H1 (cell line): Measurements from ENCODE around the gene GRK5. TPM values are rescaled to one million over a fixed set of nuclear protein-coding genes. Genes with fewer than 3 reads are reported as not detected.

Experiments used
- CTCF ChIA-PET: fragments of 300-600 bp; sonication (Branson Sonifier 250); formaldehyde crosslinking; loops from one replicate; lab custom pipeline; 2021; ENCODE audit not compliant: partially characterized antibody; lab: Charles Lee
- POLR2A ChIA-PET: fragments of 300-600 bp; sonication (Branson Sonifier 250); formaldehyde crosslinking; loops from one replicate; lab custom pipeline; 2021; ENCODE audit warnings: inconsistent platforms; ENCODE audit not compliant: partially characterized antibody; lab: Charles Lee
- DNase-seq, 2 experiments: peaks; one replicate each; pipeline versions ENCODE4 v3.0.0 to v3.0.0-alpha.2; 2010 to 2022; ENCODE audit warnings: low spot score in 2 of 2, low read depth in 1 of 2, mixed read lengths in 1 of 2
- FAIRE-seq: peaks from 2 replicates; lab custom pipeline; 2011; peaks lifted over from hg19 to GRCh38; lab: Jason Lieb, UNC
- H2AFZ ChIP-seq: 2 replicates; pipeline ENCODE4 v1.8.1; 2012; ENCODE audit warnings: low read length, inconsistent platforms
- H2AK5ac ChIP-seq: 2 replicates; pipeline ENCODE4 v1.6.1; 2013; ENCODE audit warnings: low read depth, low read length
- H2BK120ac ChIP-seq: replicated peaks from 2 replicates; pipeline ENCODE3; 2013; ENCODE audit warnings: low read depth, low read length, inconsistent platforms
- H2BK12ac ChIP-seq: 2 replicates; pipeline ENCODE4 v1.6.1; 2013; ENCODE audit warnings: low read depth, low read length
- H2BK15ac ChIP-seq: 2 replicates; pipeline ENCODE4 v1.6.1; 2013; ENCODE audit warnings: low read length
- H2BK20ac ChIP-seq: 2 replicates; pipeline ENCODE4 v1.6.1; 2013; ENCODE audit warnings: low read length
- H2BK5ac ChIP-seq: 2 replicates; pipeline ENCODE4 v1.6.1; 2013; ENCODE audit warnings: low read depth, low read length
- H3K14ac ChIP-seq: 2 replicates; pipeline ENCODE4 v1.6.1; 2013; ENCODE audit warnings: inconsistent platforms; ENCODE audit not compliant: insufficient read length
- H3K18ac ChIP-seq: 2 replicates; pipeline ENCODE4 v1.6.1; 2013; ENCODE audit warnings: low read length; ENCODE audit errors: extremely low read depth
- H3K23ac ChIP-seq: 2 replicates; pipeline ENCODE4 v1.6.1; 2013; ENCODE audit warnings: inconsistent platforms; ENCODE audit not compliant: insufficient read length
- H3K23me2 ChIP-seq: 2 replicates; pipeline ENCODE4 v1.6.1; 2013; ENCODE audit warnings: low read depth, low read length
- H3K27ac ChIP-seq: 2 replicates; pipeline ENCODE4 v1.6.1; 2011; ENCODE audit warnings: low read depth, low read length, inconsistent platforms
- H3K27me3 ChIP-seq, 4 experiments: replicated peaks in 1 of 4; 1 replicate in 1 of 4; 2 replicates in 3 of 4; pipeline versions ENCODE4 v1.6.1 to v1.8.1; 2011 to 2013; ENCODE audit warnings: low read length in 3 of 4, mild to moderate bottlenecking in 3 of 4, inconsistent platforms in 2 of 4, mixed read lengths in 2 of 4, moderate library complexity in 1 of 4; ENCODE audit not compliant: control insufficient read depth in 3 of 4, insufficient read depth in 3 of 4; ENCODE audit errors: extremely low read depth in 1 of 4
- H3K36me3 ChIP-seq, 4 experiments: 2 replicates each; pipeline versions ENCODE4 v1.6.1 to v1.8.1; 2011 to 2013; ENCODE audit warnings: mild to moderate bottlenecking in 4 of 4, low read length in 3 of 4, moderate library complexity in 2 of 4, control low read depth in 1 of 4, inconsistent platforms in 1 of 4; ENCODE audit not compliant: insufficient read depth in 4 of 4, control insufficient read depth in 2 of 4
- H3K4ac ChIP-seq: replicated peaks from 2 replicates; pipeline ENCODE3; 2013; ENCODE audit warnings: low read length, low read depth, mixed read lengths, inconsistent platforms; ENCODE audit not compliant: insufficient read length
- H3K4me1 ChIP-seq, 4 experiments: replicated peaks in 1 of 4; 1 replicate in 1 of 4; 2 replicates in 3 of 4; pipeline versions ENCODE4 v1.6.1 to v1.8.1; 2011 to 2013; ENCODE audit warnings: low read length in 3 of 4, inconsistent platforms in 2 of 4, mixed read lengths in 1 of 4; ENCODE audit not compliant: insufficient read depth in 4 of 4, control insufficient read depth in 3 of 4
- H3K4me2 ChIP-seq, 2 experiments: 2 replicates each; pipeline versions ENCODE4 v1.6.1 to v1.8.1; 2011 to 2013; ENCODE audit warnings: low read depth in 2 of 2, low read length in 2 of 2, control low read depth in 1 of 2, inconsistent platforms in 1 of 2, mild to moderate bottlenecking in 1 of 2; ENCODE audit not compliant: insufficient read depth in 1 of 2
- H3K4me3 ChIP-seq, 4 experiments: fragments of 200-600, 300-600 bp in 1 of 4; sonication (generic), shearing (Covaris generic), sonication (Bioruptor Twin) in 1 of 4; 2 replicates each; pipeline versions ENCODE4 v1.5.1 to v1.8.1; 2011 to 2016; ENCODE audit warnings: low read length in 4 of 4, low read depth in 3 of 4, control low read depth in 2 of 4, inconsistent platforms in 2 of 4, mild to moderate bottlenecking in 2 of 4, mixed read lengths in 1 of 4, moderate library complexity in 1 of 4; ENCODE audit not compliant: insufficient read depth in 2 of 4; ENCODE audit errors: extremely low read depth in 1 of 4
- H3K56ac ChIP-seq: replicated peaks from 2 replicates; pipeline ENCODE3; 2013; ENCODE audit warnings: low read depth, mild to moderate bottlenecking, mixed read lengths, low read length, inconsistent platforms; ENCODE audit not compliant: insufficient read length
- H3K79me1 ChIP-seq: 2 replicates; pipeline ENCODE4 v1.6.1; 2013; ENCODE audit warnings: low read depth, low read length, control low read depth
- H3K79me2 ChIP-seq, 2 experiments: 2 replicates each; pipeline versions ENCODE4 v1.6.1 to v1.8.1; 2012 to 2013; ENCODE audit warnings: low read length in 2 of 2, mild to moderate bottlenecking in 2 of 2, inconsistent platforms in 1 of 2; ENCODE audit not compliant: insufficient read depth in 2 of 2, control insufficient read depth in 1 of 2
- H3K9ac ChIP-seq, 4 experiments: replicated peaks in 1 of 4; 1 replicate in 1 of 4; 2 replicates in 3 of 4; pipeline versions ENCODE4 v1.6.1 to v1.8.1; 2011 to 2013; ENCODE audit warnings: low read depth in 3 of 4, low read length in 3 of 4, control low read depth in 2 of 4, mild to moderate bottlenecking in 2 of 4, moderate library complexity in 2 of 4, inconsistent platforms in 1 of 4; ENCODE audit errors: extremely low read depth in 1 of 4
- H3K9me3 ChIP-seq, 2 experiments: 2 replicates each; pipeline versions ENCODE4 v1.6.1 to v1.8.1; 2012 to 2013; ENCODE audit warnings: mild to moderate bottlenecking in 2 of 2, moderate library complexity in 2 of 2, control low read depth in 1 of 2, inconsistent platforms in 1 of 2, low read depth in 1 of 2, low read length in 1 of 2, mixed read lengths in 1 of 2; ENCODE audit not compliant: insufficient read depth in 2 of 2
- H4K20me1 ChIP-seq, 2 experiments: replicated peaks in 1 of 2; 2 replicates each; pipeline versions ENCODE3 to v1.8.1; 2011 to 2013; ENCODE audit warnings: inconsistent platforms in 2 of 2, low read length in 2 of 2, mild to moderate bottlenecking in 1 of 2; ENCODE audit not compliant: insufficient read depth in 2 of 2, control insufficient read depth in 1 of 2
- H4K5ac ChIP-seq: 2 replicates; pipeline ENCODE4 v1.6.1; 2013; ENCODE audit warnings: low read length, low read depth, mixed read lengths, inconsistent platforms; ENCODE audit not compliant: insufficient read length
- H4K8ac ChIP-seq: 2 replicates; pipeline ENCODE4 v1.8.0; 2013; ENCODE audit warnings: mild to moderate bottlenecking, moderate library complexity, low read length, inconsistent platforms; ENCODE audit not compliant: insufficient read depth; ENCODE audit errors: extremely low read depth
- H4K91ac ChIP-seq: replicated peaks from 2 replicates; pipeline ENCODE3; 2013; ENCODE audit warnings: low read length, mixed read lengths, inconsistent platforms; ENCODE audit not compliant: insufficient read length
- ASH2L ChIP-seq: fragments of 200-600, 300-600 bp; sonication (generic); IDR thresholded peaks from one replicate; pipeline ENCODE4 v1.7.1; 2017; ENCODE audit warnings: low read length
- EZH2 ChIP-seq: fragments of 200-600 bp; sonication (generic); IDR thresholded peaks from 2 replicates; pipeline ENCODE4 v1.7.1; 2012; ENCODE audit warnings: low read depth, mild to moderate bottlenecking, moderate library complexity, low read length, inconsistent platforms; ENCODE audit not compliant: severe bottlenecking
- KDM5A ChIP-seq: fragments of 200-600 bp; IDR thresholded peaks from 2 replicates; pipeline ENCODE4 v1.7.1; 2012; ENCODE audit warnings: mild to moderate bottlenecking, low read length, inconsistent platforms, mixed read lengths
- PHF8 ChIP-seq: fragments of 200-600 bp; sonication (generic); conservative IDR thresholded peaks from 2 replicates; pipeline ENCODE4 v1.7.1; 2012; ENCODE audit warnings: low read depth, mild to moderate bottlenecking, inconsistent platforms, low read length, moderate library complexity
- POLR2A ChIP-seq, 2 experiments: IDR thresholded peaks; 1 replicate in 1 of 2; 2 replicates in 1 of 2; pipeline ENCODE4 v1.6.1; 2011; ENCODE audit warnings: low read depth in 2 of 2, low read length in 2 of 2, mild to moderate bottlenecking in 2 of 2; ENCODE audit errors: control extremely low read depth in 1 of 2
- RBBP5 ChIP-seq: IDR thresholded peaks from 2 replicates; pipeline ENCODE4 v1.7.1; 2012; ENCODE audit warnings: low read depth, mild to moderate bottlenecking, inconsistent platforms, low read length, moderate library complexity, borderline replicate concordance
- SAP30 ChIP-seq: fragments of 300-600 bp; sonication (generic); IDR thresholded peaks from 2 replicates; pipeline ENCODE4 v1.7.1; 2012; ENCODE audit warnings: low read length, moderate library complexity, mild to moderate bottlenecking, inconsistent platforms; ENCODE audit not compliant: insufficient read depth, insufficient replicate concordance
- TAF7 ChIP-seq: optimal IDR thresholded peaks from 2 replicates; pipeline ENCODE3; 2011; ENCODE audit warnings: low read depth, mild to moderate bottlenecking, inconsistent platforms, low read length, moderate library complexity, borderline replicate concordance
- YY1 ChIP-seq: IDR thresholded peaks from 2 replicates; pipeline ENCODE4 v1.6.1; 2011; ENCODE audit warnings: low read depth, mild to moderate bottlenecking, low read length
- WGBS, 2 experiments: shearing (Covaris generic) in 1 of 2; methylation state at CpG; one replicate each; pipeline versions ENCODE4 v1.1.6 to v1.1.7; 2013 to 2015; ENCODE audit warnings: low lambda C conversion rate in 2 of 2, mixed read lengths in 2 of 2, inconsistent platforms in 1 of 2, low coverage in 1 of 2, missing lambda C conversion rate in 1 of 2; ENCODE audit not compliant: insufficient replicate concordance in 2 of 2, insufficient coverage in 1 of 2, insufficient read length in 1 of 2; ENCODE audit errors: extremely low coverage in 1 of 2, missing lambda C conversion rate in 1 of 2; 5-methylcytosine and 5-hydroxymethylcytosine counted together
- polyA plus RNA-seq, 7 experiments: library from polyadenylated mRNA; depleted of rRNA in 3 of 7; stranded (reverse) in 5 of 7; unstranded in 2 of 7; fragments of >200 nt in 5 of 7; fragments of 200-250 nt in 2 of 7; gene quantifications; 1 replicate in 5 of 7; 2 replicates in 1 of 7; 4 replicates in 1 of 7; pipeline versions ENCODE4 v1.2.1 to v1.2.3, GENCODE V29; 2011 to 2013; ENCODE audit warnings: missing spikeins in 2 of 7, mixed read lengths in 2 of 7
- total RNA-seq: library from RNA; stranded (reverse); fragmentation: NEBNext Ultra II Directional; extraction: Animal tissue kit (Norgen Biotek cat#: 25700); gene quantifications from 2 replicates; pipeline ENCODE4 v1.2.1, GENCODE V29; 2021
- TF ChIP-seq, protein P1 (sequence below): IDR thresholded peaks from 2 replicates; pipeline ENCODE4 v1.6.1; 2012; ENCODE audit warnings: inconsistent platforms

Gene GRK5
- total and polyA plus RNA-seq, 2 of the 8 experiments (the other 6 are each of a cell fraction or from before 2014, with no cell fraction given), result 0.54 to 2.5 TPM

DNA sequence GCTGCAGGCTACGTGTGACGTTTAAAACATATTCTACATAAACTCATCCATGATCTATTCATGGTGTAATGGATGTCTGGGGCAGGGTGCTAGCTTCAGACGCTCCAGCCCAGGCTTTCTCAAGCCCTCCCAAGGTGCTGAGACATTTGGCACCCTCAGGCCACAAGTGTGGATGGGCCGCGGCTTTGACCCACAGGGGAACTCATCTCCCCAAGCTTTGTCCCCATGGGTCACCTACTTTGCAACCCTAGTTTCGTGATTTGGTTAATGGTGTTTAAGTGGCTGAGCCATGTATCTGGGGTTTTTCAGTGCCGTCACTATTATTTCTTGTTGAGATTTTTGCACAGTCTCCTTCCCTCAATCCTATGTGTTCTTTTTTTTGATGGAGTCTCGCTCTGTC lies 66.0 kb downstream of the GRK5 start:
- WGBS, 2 experiments, result 85% methylated on average over 8 of the region's 8 CpGs; no CpG with 5 or more reads in 1 of the 2 experiments
- FAIRE-seq, result no peak

More for the DNA sequence above, 66.0 kb downstream of the GRK5 start:
- Histone ChIP-seq H3K14ac (no peak overlapping the region), H4K8ac (no peak overlapping the region), H3K4ac (no peak overlapping the region), H2BK12ac (no peak overlapping the region), H3K27me3 (no peaks in the 10 kb centered on the region), H3K36me3 (no peaks in the 10 kb centered on the region), H3K79me1 (no peaks in the 10 kb centered on the region), H2AFZ (no peak overlapping the region), H3K18ac (no peak overlapping the region), H3K79me2 (no peaks in the 10 kb centered on the region), H3K27ac (no peak overlapping the region), H2AK5ac (no peak overlapping the region), H3K23me2 (no peaks in the 10 kb centered on the region), H4K20me1 (no peaks in the 10 kb centered on the region), H4K91ac (no peak overlapping the region), H4K5ac (no peak overlapping the region), H3K56ac (no peak overlapping the region), H2BK20ac (no peak overlapping the region), H2BK5ac (no peak overlapping the region), H3K9ac (no peak overlapping the region), H3K23ac (no peak overlapping the region), H3K4me1 (no peaks in the 10 kb centered on the region), H3K4me3 (no peak overlapping the region), H2BK15ac (no peak overlapping the region), H2BK120ac (no peak overlapping the region), H3K4me2 (no peak overlapping the region), H3K9me3 (no peaks in the 10 kb centered on the region)
- POLR2A ChIA-PET, result no interaction called here
- CTCF ChIA-PET, result interaction anchor here (0.9 to 2.5 kb wide), 5 partner anchors 9 to 74 kb away, joined by 3 to 11 read pairs (median 9); no protein-coding TSS in a partner anchor
- TF ChIP-seq KDM5A (no peak), EZH2 (no peak), POLR2A (IDR thresholded peaks at IDR 0.05; ENCODE audit: control extremely low read depth in 1 of 2, low read depth in 2 of 2, low read length in 2 of 2) (no peak), SAP30 (no peak), ASH2L (no peak), YY1 (no peak), RBBP5 (no peak), TAF7 (no peak), PHF8 (no peak)
- TF ChIP-seq, protein P1, sequence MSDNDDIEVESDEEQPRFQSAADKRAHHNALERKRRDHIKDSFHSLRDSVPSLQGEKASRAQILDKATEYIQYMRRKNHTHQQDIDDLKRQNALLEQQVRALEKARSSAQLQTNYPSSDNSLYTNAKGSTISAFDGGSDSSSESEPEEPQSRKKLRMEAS, result no peak
- DNase-seq, result no peak
